NCI-H345 treated with DMSO at 0.1 percent for 48 hours (cell line): Measurements from ENCODE around the gene CFAP97D2.
A peak's percentile ranks its signal among the peaks of the same experiment; 100 is the strongest.
"Not testable (repeated sequence)": the region's sequence is repeated elsewhere in the genome, so short reads cannot be mapped to it uniquely, and the experiment has no call there.

Source experiments
- DNase-seq: peaks from one replicate; lab custom pipeline; 2025; ENCODE audit not compliant: unreplicated experiment; lab: John Stamatoyannopoulos, UW

The CFAP97D2 gene

DNA sequence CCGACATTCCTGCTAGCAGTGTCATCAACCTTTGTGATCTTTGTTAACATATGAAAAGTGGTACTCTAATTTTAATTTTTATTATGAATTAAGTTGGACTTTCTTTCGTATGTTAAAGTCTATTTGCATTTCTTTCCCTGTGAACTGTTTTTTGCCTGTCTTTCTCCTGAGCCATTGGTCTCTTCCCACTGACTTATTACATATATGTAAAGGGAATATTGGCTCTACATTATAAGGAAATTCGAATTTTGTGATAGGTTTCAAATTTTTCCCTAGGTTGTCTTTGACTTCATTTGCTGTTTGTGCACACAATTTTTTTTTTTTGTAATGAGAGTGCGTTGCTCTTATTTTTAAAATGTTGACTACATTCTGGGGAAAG, 55.2 kb downstream of the CFAP97D2 start:
- peak; percentile 23 for DNase-seq

DNA sequence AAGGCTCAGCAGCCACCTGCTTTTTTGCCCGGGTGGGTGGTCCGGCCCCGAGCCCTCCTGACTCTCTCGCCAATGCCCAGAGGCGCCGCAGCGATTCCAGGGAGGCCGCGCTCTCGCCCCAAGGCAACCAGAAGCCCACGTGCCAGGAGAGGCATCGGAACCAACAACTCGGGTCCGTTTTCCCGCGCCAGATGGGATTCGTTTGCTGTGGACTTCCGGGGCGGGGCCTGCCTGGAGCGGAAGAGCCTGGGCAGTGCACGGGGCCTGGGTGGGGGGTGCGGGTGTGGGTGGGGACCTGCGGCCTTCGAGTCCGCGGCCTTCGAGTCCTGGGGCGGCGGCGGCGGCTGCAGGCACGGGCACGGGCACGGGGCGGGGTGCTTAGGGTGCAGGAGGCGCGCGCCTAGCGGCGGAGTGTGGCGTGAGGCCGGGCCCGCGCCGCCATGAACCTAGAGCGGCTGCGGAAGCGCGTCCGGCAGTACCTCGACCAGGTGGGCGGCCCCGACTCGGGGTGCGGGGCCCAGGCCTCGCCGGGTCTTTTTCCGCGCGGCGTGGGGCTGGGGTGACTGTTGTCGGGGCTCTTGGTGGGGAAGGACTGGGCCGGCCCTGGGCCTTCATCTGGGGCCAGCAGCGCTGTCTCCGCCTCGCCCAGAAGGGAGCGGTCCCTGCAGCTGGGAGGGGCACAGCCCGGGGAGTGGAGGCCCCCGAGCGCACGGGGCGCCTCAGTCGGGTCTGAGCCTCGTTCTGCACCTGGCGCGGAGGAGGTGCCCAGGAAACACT, 55.8 kb downstream of the CFAP97D2 start, which contains the start of gene CDC16:
TSS of gene CDC16 (plus strand) at position 253 of the 777 bp plus-strand sequence. CDS start at position 441, 188 bp downstream.
- peak; percentile 84 for DNase-seq

GRCh38 chr13:114235697-114236096, 56.6 kb downstream of the CFAP97D2 start:
- DNase-seq = no peak

GRCh38 chr13:114236227-114236626, 57.2 kb downstream of the CFAP97D2 start:
- no peak for DNase-seq

DNA sequence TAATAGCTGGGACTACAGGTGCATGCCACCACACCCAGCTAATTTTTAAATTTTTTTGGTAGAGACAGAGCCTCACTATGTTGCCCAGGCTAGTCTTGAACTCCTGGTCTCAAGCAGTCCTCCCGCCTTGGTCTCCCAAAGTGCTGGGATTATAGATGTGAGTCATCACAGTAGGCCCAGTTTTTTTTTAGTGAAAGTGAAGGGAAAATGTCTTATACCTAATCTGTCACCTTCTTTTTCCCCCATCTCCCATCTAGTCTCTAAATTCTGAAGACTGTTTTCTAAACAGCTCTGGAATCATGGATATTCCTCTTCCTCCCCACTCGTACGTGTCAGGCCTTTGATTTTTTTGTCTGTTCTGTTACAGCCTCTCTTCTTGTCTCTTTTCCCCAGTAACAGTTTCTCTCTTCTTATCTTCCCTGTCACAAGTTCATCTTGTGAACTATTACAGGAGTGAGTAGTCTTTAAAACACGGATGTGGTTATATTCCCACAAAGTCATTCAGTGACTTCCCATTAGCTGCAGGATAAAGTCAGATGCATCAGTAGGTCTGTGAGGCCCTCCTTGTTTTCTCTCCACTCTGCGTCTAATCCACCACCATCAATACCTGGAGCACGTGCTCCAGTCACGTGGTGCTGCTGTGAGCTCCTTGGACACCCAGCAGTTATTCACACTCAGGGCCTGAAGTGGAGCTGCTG, 58.5 kb downstream of the CFAP97D2 start:
- DNase-seq = no peak

DNA sequence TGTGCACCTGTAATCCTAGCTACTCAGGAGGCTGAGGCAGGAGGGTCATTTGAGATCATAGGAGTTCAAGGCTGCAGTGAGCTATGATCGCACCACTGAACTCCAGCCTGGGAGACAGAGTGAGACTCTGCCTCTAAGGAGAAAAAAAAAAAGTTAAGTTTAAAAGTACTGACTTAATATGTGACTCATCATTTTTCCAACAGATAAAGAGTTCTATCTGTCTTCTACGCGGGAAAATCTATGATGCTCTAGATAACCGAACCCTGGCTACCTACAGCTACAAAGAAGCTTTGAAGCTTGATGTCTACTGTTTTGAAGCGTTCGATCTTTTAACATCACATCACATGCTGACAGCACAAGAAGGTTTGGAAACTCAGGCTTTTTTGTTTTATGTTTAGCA, 62.9 kb downstream of the CFAP97D2 start:
- no peak for DNase-seq

GRCh38 chr13:114243971-114244370, 64.9 kb downstream of the CFAP97D2 start:
- no peak for DNase-seq

DNA sequence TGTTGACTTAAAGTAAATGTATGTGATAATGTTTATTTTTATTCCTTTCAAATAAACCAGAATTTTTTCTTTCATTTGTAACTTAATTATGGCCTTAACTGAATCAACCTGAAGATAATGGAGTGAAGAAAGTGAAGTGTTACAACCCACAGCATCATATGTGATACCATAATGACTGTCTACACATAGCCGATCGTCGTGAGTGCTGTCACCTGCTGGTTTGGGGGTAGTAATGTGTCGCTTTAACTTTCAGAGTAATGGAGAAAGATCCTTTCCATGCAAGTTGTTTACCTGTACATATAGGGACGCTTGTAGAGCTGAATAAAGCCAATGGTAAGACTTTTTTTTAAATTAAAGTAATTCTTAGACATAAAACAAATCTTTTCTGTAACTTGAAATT, 65.6 kb downstream of the CFAP97D2 start:
- no peak for DNase-seq

- no peak for DNase-seq
Measured at GRCh38 chr13:114248011-114248410, 69.0 kb downstream of the CFAP97D2 start.

DNA sequence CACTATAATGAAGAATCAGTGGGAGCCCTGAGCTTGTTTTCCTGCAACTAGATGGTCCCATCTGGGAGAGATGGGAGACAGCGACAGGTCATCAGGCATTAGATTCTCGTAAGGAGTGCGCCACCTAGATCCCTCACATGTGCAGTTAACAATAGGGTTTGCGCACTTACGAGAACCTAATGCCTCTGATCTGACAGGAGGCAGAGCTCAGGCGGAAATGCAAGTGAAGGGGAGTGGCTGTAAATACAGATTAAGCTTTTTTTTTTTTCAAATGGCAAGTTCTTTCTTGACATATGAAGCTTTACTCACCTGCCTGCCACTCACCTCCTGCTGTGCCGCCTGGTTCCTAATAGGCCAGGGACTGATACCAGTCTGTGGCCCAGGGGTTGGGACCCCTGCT, 70.0 kb downstream of the CFAP97D2 start:
- no peak for DNase-seq

GRCh38 chr13:114251639-114252440, 72.8 kb downstream of the CFAP97D2 start:
- not testable (repeated sequence) for DNase-seq

GRCh38 chr13:114256547-114256946, 77.5 kb downstream of the CFAP97D2 start:
- DNase-seq = no peak

DNA sequence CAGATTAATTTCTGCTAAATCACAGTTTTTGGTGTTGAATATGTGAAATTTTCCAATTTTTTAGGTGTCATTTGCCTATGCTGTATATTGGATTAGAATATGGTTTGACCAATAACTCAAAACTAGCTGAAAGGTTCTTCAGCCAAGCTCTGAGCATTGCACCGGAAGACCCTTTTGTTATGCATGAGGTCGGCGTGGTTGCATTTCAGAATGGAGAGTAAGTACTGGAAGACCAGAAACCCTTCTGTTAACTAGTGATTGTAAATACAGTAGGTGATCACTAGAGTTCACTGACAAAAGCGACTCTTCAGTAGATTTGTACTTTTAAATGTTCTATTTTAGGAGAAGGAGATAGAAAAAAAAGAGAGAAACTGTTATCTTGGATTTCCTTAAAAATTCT, 78.0 kb downstream of the CFAP97D2 start:
- no peak for DNase-seq

GRCh38 chr13:114258589-114258988, 79.5 kb downstream of the CFAP97D2 start:
- no peak for DNase-seq

DNA sequence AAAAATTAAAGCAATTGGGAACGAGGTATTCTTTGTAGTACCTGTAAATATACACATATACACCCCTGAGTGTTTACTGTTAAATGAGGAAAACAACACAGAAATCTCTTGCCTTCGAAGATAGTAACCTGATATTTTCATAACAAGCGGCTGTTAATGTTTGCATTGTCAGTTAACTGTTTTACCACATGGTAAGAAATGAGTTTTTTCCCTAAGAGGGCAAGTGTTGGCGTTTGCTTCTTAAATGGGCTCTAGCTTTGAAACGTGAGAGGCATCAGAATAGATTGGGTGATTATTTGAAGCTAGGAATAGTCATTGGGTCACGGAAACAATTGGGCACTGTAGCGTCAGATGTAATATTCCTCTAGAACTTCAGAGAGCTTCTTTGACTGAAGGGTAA, 80.3 kb downstream of the CFAP97D2 start:
- no peak for DNase-seq

DNA sequence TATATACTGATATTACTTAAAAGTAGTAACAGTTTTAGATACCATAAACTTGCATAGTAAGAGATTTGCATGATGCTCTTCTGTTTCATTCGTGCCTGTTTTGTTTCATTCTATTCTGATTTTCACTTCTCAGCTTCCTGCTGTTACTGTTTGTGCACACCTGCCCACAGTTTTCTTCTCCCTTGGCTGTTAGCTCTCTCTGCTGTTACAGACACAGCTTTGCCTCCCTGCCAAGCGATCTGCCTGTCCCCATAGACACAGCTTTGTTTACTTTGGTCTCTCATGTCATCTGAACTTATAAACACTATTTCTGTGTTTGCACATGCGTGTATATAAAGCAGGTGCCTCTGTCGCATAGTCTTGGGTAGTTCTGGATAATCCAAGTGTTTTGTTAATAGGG, 80.9 kb downstream of the CFAP97D2 start:
- DNase-seq = peak; percentile 86

DNA sequence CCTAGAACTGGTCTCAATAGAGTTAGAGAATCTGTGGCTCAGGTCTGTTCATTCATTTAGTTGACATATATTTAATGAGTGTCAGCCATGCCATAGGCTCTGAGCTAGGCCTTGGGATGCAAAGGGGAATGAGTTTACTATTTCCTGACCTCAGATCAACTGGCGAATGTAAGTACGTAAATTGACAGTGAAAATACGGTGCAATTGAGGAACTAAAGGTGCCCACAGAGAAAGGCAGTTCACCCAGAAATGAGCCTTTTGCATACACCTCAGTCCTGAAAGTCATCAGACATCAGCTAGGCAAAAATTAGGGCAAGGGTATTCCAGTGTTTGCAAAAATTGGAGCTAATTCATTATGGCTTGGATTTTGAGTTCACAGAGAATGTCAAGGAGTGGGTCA, 81.8 kb downstream of the CFAP97D2 start:
- DNase-seq = no peak

GRCh38 chr13:114261328-114261965, 82.4 kb downstream of the CFAP97D2 start:
- DNase-seq = no peak

DNA sequence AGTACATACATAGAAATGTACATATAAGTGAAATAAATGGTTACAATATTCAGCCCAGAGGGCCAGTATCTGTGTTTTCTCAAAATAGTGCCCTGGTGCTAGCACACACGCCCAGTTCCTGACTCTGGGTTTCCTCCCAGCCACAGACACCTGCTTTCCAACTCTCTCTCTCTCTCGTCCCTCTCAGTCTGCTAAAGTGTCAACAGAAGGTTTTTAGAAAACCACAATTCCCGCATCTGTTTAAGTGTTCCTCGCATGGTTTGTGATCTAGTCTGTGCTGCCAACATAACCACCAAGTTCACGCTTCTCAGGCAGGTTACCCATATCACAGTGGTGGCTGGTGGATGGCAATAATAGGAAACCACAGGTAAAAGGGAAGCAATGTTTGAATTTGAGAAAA, 84.5 kb downstream of the CFAP97D2 start:
- DNase-seq = no peak

GRCh38 chr13:114264313-114264712, 85.3 kb downstream of the CFAP97D2 start:
- not testable (repeated sequence) for DNase-seq
